Parathyroid adenoma (tissue), 2 donors: ENCODE data around the gene NCOA6.
"Not testable (repeated sequence)": the region's sequence is repeated elsewhere in the genome, so short reads cannot be mapped to it uniquely, and the experiment has no call there.

Experiments
- H2AFZ ChIP-seq: fragments of 300-600 bp; sonication (generic); one replicate; pipeline ENCODE4 v1.7.0; 2017; ENCODE audit warnings: antibody characterized with exemption, mild to moderate bottlenecking
- H3K27ac ChIP-seq: fragments of 300-600 bp; sonication (generic); one replicate; pipeline ENCODE4 v1.7.0; 2017
- H3K27me3 ChIP-seq: fragments of 300-600 bp; sonication (generic); one replicate; pipeline ENCODE4 v1.7.0; 2017; ENCODE audit warnings: low read length; ENCODE audit not compliant: control insufficient read depth, insufficient read depth
- H3K36me3 ChIP-seq: fragments of 300-600 bp; sonication (generic); one replicate; pipeline ENCODE4 v1.7.0; 2017; ENCODE audit warnings: low read length; ENCODE audit not compliant: control insufficient read depth, insufficient read depth
- H3K4me1 ChIP-seq: fragments of 300-600 bp; sonication (generic); one replicate; pipeline ENCODE4 v1.7.0; 2017; ENCODE audit warnings: control low read depth
- H3K4me2 ChIP-seq: fragments of 300-600 bp; sonication (generic); one replicate; pipeline ENCODE4 v1.7.0; 2017; ENCODE audit warnings: low read length
- H3K4me3 ChIP-seq: fragments of 300-600 bp; sonication (generic); one replicate; pipeline ENCODE4 v1.7.0; 2017; ENCODE audit warnings: low read depth, low read length
- H3K79me2 ChIP-seq: fragments of 300-600 bp; sonication (generic); one replicate; pipeline ENCODE4 v1.7.0; 2017; ENCODE audit warnings: control low read depth
- H3K9ac ChIP-seq: fragments of 300-600 bp; sonication (generic); one replicate; pipeline ENCODE4 v1.7.0; 2017; ENCODE audit warnings: mild to moderate bottlenecking
- H3K9me3 ChIP-seq: fragments of 300-600 bp; sonication (generic); one replicate; pipeline ENCODE4 v1.7.0; 2017; ENCODE audit warnings: low read length; ENCODE audit not compliant: control insufficient read depth
- TF ChIP-seq, protein P1 (sequence below): fragments of 300-600 bp; sonication (generic); IDR thresholded peaks from one replicate; pipeline ENCODE4 v1.7.0; 2017; ENCODE audit warnings: antibody characterized with exemption, mild to moderate bottlenecking
- donor health status: primary hyperparathyroidism.

The NCOA6 gene

DNA sequence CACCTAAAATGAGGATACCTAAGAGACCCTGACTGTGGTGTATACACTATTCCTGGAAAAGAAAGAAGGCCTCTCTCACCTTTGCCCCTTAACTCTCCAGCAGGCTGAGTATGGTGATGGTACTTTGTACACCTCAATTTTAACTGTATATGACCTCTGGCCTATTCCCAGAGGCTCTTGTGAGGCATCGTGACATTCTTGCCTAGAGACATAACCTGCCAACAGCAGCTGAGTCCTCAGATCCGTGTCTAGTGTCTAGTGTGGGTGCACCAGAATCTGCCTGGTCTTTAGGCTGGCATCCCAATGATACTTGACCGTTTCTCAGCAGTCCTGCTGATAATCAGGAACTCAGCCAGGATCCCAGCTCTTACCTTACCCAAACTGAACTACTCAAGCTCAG is 101.3 kb downstream of the NCOA6 start:
- H3K9ac ChIP-seq, result no peak overlapping the region
- H3K36me3 ChIP-seq, result no peaks in the 10 kb centered on the region
- H3K4me1 ChIP-seq, result no peaks in the 10 kb centered on the region
- H3K4me3 ChIP-seq, result no peak overlapping the region
- H2AFZ ChIP-seq, result no peak overlapping the region
- H3K4me2 ChIP-seq, result no peak overlapping the region
- no peaks in the 10 kb centered on the region for H3K27me3 ChIP-seq
- no peaks in the 10 kb centered on the region for H3K9me3 ChIP-seq
- TF ChIP-seq, protein P1, sequence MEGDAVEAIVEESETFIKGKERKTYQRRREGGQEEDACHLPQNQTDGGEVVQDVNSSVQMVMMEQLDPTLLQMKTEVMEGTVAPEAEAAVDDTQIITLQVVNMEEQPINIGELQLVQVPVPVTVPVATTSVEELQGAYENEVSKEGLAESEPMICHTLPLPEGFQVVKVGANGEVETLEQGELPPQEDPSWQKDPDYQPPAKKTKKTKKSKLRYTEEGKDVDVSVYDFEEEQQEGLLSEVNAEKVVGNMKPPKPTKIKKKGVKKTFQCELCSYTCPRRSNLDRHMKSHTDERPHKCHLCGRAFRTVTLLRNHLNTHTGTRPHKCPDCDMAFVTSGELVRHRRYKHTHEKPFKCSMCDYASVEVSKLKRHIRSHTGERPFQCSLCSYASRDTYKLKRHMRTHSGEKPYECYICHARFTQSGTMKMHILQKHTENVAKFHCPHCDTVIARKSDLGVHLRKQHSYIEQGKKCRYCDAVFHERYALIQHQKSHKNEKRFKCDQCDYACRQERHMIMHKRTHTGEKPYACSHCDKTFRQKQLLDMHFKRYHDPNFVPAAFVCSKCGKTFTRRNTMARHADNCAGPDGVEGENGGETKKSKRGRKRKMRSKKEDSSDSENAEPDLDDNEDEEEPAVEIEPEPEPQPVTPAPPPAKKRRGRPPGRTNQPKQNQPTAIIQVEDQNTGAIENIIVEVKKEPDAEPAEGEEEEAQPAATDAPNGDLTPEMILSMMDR, result no peak
- H3K79me2 ChIP-seq, result no peaks in the 10 kb centered on the region
- no peak overlapping the region for H3K27ac ChIP-seq

DNA sequence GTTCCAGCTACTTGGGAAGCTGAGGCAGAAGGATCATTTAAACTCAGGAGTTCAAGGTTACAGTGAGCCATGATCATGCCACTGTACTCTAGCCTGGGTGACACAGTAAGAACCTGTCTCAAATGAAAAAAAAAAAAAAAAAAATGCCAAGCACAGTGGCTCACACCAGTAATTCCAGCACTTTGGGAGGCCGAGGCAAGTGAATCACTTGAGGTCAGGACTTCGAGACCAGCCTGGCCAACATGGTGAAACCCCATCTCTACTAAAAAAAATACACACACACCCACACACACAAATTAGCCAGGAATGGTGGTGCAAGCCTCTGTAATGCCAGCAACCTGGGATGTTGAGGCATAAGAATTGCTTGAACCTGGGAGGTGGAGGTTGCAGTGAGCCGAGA is 102.9 kb downstream of the NCOA6 start:
- not testable (repeated sequence) for H3K79me2 ChIP-seq, H3K4me2 ChIP-seq, H3K27me3 ChIP-seq, H3K9ac ChIP-seq, H3K27ac ChIP-seq, H3K4me1 ChIP-seq, H2AFZ ChIP-seq, H3K36me3 ChIP-seq, H3K4me3 ChIP-seq, H3K9me3 ChIP-seq

DNA sequence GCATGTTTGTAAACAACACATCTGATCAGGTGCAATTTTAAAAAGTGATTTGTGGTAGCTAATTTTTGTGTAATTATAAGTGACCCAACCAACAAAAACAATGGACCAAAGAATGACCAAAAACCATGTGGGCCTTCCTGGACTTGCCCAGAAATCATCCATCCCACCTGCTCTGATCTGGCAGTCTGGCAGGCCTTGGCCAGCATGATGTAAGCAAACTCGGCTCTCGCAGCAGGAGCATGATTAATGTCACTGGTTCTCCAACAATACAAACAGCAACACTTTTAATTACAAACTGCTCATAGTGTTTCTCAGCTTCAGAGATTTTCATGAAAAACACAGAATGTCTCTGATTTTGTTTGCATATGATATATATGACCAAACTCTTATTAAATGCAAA is 105.2 kb downstream of the NCOA6 start:
- Histone ChIP-seq H3K9me3 (no peaks in the 10 kb centered on the region), H3K4me1 (no peaks in the 10 kb centered on the region), H3K4me3 (no peak overlapping the region), H3K27ac (no peak overlapping the region), H3K36me3 (no peaks in the 10 kb centered on the region), H3K79me2 (no peaks in the 10 kb centered on the region), H2AFZ (no peak overlapping the region), H3K4me2 (no peak overlapping the region), H3K27me3 (no peaks in the 10 kb centered on the region), H3K9ac (no peak overlapping the region)
- TF ChIP-seq, protein P1, result no peak

DNA sequence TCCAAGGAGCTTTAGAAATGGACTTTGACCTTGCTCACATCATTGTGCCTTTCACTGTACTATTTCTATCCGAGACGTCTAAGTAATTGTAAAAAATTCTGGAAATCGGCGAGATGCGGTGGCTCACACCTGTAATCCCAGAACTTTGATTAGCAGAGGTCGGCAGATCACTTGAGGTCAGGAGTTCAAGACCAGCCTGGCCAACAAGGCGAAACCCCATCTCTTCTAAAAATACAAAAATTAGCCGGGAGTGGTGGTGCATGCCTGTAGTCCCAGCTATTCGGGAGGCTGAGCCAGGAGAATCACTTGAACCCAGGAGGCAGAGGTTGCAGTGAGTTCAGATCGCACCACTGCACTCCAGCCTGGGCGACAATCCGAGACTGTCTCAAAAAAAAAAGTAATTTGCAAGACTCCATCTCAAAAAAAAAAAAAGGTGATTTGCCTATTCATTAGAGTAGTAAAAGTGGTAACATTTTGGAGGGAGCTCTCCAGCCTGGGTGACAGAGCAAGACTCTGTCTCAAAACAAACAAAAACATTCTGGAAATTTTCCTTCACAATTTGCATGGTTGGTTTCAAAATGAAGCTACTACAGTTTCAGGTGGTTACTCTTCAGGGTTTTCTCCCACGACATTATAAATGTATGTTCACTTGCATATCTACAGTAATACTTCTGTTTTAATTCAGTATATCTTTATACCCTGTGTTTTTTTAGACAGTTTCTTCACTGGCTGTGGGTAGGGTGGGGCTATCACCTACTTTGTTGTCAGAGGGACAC is 106.0 kb downstream of the NCOA6 start:
- not testable (repeated sequence) for H3K27me3 ChIP-seq, H2AFZ ChIP-seq, H3K4me3 ChIP-seq, H3K27ac ChIP-seq, H3K79me2 ChIP-seq, H3K9me3 ChIP-seq, H3K4me2 ChIP-seq, H3K4me1 ChIP-seq, H3K36me3 ChIP-seq, H3K9ac ChIP-seq

DNA sequence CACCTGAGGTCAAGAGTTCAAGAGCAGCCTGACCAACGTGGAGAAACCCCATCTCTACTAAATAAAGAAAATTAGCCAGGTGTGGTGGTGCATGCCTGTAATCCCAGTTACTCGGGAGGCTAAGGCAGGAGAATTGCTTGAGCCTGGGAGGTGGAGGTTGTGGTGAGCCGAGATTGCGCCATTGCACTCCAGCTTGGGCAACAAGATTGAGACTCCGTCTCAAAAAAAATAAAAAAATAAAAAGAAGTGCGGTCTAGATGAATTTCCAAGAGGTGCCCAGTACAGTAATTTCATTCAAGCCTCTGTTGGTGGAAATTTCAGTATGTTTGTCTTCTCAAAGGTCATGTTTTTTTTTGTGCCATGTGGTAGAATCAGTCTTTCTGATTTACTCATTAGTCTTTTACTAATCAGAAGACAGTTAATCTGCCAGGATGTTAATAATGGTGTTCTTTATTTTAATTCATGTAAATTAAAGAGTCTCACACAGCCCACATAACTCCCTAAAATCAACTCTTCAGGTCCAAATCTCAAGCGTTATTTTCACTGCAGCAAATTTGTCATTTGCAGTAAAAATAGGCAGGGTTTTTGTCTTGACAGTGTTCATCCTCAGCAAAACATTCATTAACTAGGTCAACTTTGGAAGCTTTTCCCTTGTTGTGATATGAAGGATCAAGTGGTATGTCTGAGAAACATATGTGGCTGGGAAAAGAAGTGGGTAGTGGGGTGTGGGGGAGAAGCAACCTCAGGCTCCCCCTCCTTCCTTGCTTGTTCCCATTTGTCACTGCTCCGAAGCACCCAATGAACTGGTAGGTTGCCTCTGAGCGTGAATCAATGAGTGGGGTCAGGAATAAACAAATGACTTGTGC is 108.0 kb downstream of the NCOA6 start:
- no peaks in the 10 kb centered on the region for H3K79me2 ChIP-seq
- no peak overlapping the region for H3K4me2 ChIP-seq
- no peak overlapping the region for H2AFZ ChIP-seq
- no peaks in the 10 kb centered on the region for H3K36me3 ChIP-seq
- H3K27me3 ChIP-seq, result no peaks in the 10 kb centered on the region
- no peaks in the 10 kb centered on the region for H3K9me3 ChIP-seq
- H3K4me1 ChIP-seq, result no peaks in the 10 kb centered on the region
- H3K9ac ChIP-seq, result no peak overlapping the region
- TF ChIP-seq, protein P1, result no peak
- H3K27ac ChIP-seq, result no peak overlapping the region
- no peak overlapping the region for H3K4me3 ChIP-seq
